Muscle layer of duodenum (tissue), 2 donors: ENCODE measurements around the gene TEX13B.

ENCODE experiments used
- H3K27ac ChIP-seq: one replicate; pipeline ENCODE4 v1.7.0; 2013; ENCODE audit warnings: mild to moderate bottlenecking, low read length
- H3K27me3 ChIP-seq: one replicate; pipeline ENCODE4 v1.7.0; 2013; ENCODE audit warnings: low read depth, mild to moderate bottlenecking, control low read depth, low read length
- H3K36me3 ChIP-seq, 2 donors: one replicate each; pipeline ENCODE4 v1.7.0; 2013; ENCODE audit warnings: low read length in 2 of 2, control low read depth in 1 of 2, mild to moderate bottlenecking in 1 of 2; ENCODE audit not compliant: insufficient read depth in 2 of 2, control insufficient read depth in 1 of 2
- H3K4me1 ChIP-seq, 2 donors: one replicate each; pipeline ENCODE4 v1.7.0; 2013; ENCODE audit warnings: low read length in 2 of 2, mild to moderate bottlenecking in 2 of 2, control low read depth in 1 of 2, moderate library complexity in 1 of 2; ENCODE audit not compliant: insufficient read depth in 2 of 2, control insufficient read depth in 1 of 2
- H3K4me3 ChIP-seq, 2 donors: one replicate each; pipeline ENCODE4 v1.7.0; 2013; ENCODE audit warnings: low read length in 2 of 2, low read depth in 1 of 2, mild to moderate bottlenecking in 1 of 2
- H3K9me3 ChIP-seq, 2 donors: one replicate each; pipeline ENCODE4 v1.7.0; 2013; ENCODE audit warnings: low read length in 2 of 2, control low read depth in 1 of 2, mild to moderate bottlenecking in 1 of 2; ENCODE audit not compliant: control insufficient read depth in 1 of 2
- donor health status: healthy.

The TEX13B gene

GRCh38 chrX:107935200-107935599 lies 47.0 kb downstream of the TEX13B start:
- peak overlapping the region in 1 of 2 donors; percentile 16 for H3K4me3 ChIP-seq
- H3K9me3 ChIP-seq = no peaks in the 10 kb centered on the region
- H3K4me1 ChIP-seq = no peaks in the 10 kb centered on the region
- no peak overlapping the region for H3K27ac ChIP-seq
- H3K36me3 ChIP-seq = no peaks in the 10 kb centered on the region
- H3K27me3 ChIP-seq = no peaks in the 10 kb centered on the region

- H3K36me3 ChIP-seq = no peaks in the 10 kb centered on the region
- no peaks in the 10 kb centered on the region for H3K27me3 ChIP-seq
- H3K9me3 ChIP-seq = no peaks in the 10 kb centered on the region
- H3K4me3 ChIP-seq = no peak overlapping the region
- H3K27ac ChIP-seq = no peak overlapping the region
- H3K4me1 ChIP-seq = no peaks in the 10 kb centered on the region
Observed at GRCh38 chrX:107934262-107934661, 47.9 kb downstream of the TEX13B start.
